ENCODE results near the gene PTPRB.

DNA sequence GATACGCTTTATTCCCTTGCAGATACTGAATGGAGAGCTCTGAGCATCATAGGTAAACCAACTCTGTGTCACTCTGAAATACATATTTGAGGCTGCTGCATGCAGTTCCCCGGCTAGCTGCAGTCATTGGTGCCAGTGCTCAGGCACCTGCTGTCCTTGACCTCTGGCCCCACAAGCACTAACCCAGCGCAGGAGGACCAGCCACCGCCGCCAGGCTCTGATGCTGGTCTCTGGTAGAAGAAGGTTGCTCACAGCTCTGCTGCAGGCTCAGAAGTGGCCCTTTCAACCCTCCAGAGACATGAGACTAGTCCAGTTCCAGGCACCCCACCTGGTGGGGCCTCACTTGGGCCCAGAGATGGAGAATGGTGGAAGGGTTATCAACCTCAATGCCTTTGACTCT, 34.5 kb upstream of the PTPRB start:
- TF ChIP-seq, protein P1, sequence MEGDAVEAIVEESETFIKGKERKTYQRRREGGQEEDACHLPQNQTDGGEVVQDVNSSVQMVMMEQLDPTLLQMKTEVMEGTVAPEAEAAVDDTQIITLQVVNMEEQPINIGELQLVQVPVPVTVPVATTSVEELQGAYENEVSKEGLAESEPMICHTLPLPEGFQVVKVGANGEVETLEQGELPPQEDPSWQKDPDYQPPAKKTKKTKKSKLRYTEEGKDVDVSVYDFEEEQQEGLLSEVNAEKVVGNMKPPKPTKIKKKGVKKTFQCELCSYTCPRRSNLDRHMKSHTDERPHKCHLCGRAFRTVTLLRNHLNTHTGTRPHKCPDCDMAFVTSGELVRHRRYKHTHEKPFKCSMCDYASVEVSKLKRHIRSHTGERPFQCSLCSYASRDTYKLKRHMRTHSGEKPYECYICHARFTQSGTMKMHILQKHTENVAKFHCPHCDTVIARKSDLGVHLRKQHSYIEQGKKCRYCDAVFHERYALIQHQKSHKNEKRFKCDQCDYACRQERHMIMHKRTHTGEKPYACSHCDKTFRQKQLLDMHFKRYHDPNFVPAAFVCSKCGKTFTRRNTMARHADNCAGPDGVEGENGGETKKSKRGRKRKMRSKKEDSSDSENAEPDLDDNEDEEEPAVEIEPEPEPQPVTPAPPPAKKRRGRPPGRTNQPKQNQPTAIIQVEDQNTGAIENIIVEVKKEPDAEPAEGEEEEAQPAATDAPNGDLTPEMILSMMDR (IDR thresholded peaks at IDR 0.05): no peak
- TF ChIP-seq POLR2A (IDR thresholded peaks at IDR 0.05): no peak

All from stomach (tissue), 4 donors.